GM12878 (cell line): Measurements from ENCODE around the gene OTOR. TPM values are rescaled to one million over a fixed set of nuclear protein-coding genes. Genes with fewer than 3 reads are reported as not detected.

Experiments
- ATAC-seq: fragments of 200-7000 bp; cut with Tn5 transposase; 3 replicates; pipeline ENCODE4 v1.9.1; 2020; ENCODE audit warnings: mild to moderate bottlenecking, moderate library complexity
- BruUV-seq: library from RNA; stranded (reverse); fragments of 400-500 nt; replicated peaks from 2 replicates; lab custom pipeline; 2021; lab: Mats Ljungman, UMichigan
- CTCF ChIA-PET: fragments of 300-600 bp; sonication (Branson Sonifier 250); formaldehyde crosslinking; extraction: SDS; loops from one replicate; lab custom pipeline; 2021; ENCODE audit warnings: inconsistent platforms; lab: Yijun Ruan, JAX
- POLR2A ChIA-PET: fragments of 350-600 bp; formaldehyde crosslinking; extraction: SDS; loops from one replicate; lab custom pipeline; 2021; ENCODE audit warnings: inconsistent platforms; lab: Charles Lee
- RAD21 ChIA-PET: fragments of 300-600 bp; sonication (Branson Sonifier 250); formaldehyde crosslinking; loops from one replicate; lab custom pipeline; 2023; ENCODE audit warnings: antibody characterized with exemption; ENCODE audit not compliant: unreplicated experiment; lab: Charles Lee
- SMC1A ChIA-PET: fragments of 300-600 bp; sonication (Branson Sonifier 250); formaldehyde crosslinking; loops from one replicate; lab custom pipeline; 2023; ENCODE audit not compliant: unreplicated experiment, uncharacterized antibody; lab: Charles Lee
- DNase-seq: peaks from one replicate; pipeline ENCODE4 v3.0.0-alpha.2; 2011; ENCODE audit warnings: low read depth, low spot score
- FAIRE-seq: peaks from 3 replicates; lab custom pipeline; 2011; peaks lifted over from hg19 to GRCh38; lab: Jason Lieb, UNC
- H2AFZ ChIP-seq: 2 replicates; pipeline ENCODE4 v1.6.0; 2011; ENCODE audit warnings: low read depth, low read length, control low read depth; ENCODE audit not compliant: control insufficient read depth
- H3K27ac ChIP-seq: 2 replicates; pipeline ENCODE4 v1.5.1; 2011; ENCODE audit warnings: control low read depth; ENCODE audit not compliant: control insufficient read depth, insufficient read depth
- H3K27me3 ChIP-seq, 2 experiments: replicated peaks in 1 of 2; 2 replicates each; pipeline versions ENCODE4 v1.6.0 to v1.6.1; 2011; ENCODE audit warnings: low read length in 1 of 2; ENCODE audit not compliant: control insufficient read depth in 2 of 2, insufficient read depth in 2 of 2
- H3K36me3 ChIP-seq, 2 experiments: 2 replicates each; pipeline ENCODE4 v1.5.1; 2011; ENCODE audit warnings: low read length in 1 of 2; ENCODE audit not compliant: control insufficient read depth in 2 of 2, insufficient read depth in 2 of 2
- H3K4me1 ChIP-seq: 2 replicates; pipeline ENCODE4 v1.6.1; 2011; ENCODE audit warnings: mild to moderate bottlenecking, low read length, moderate library complexity, mixed read lengths; ENCODE audit not compliant: control insufficient read depth, insufficient read depth
- H3K4me2 ChIP-seq: 2 replicates; pipeline ENCODE4 v1.6.0; 2011; ENCODE audit warnings: control low read depth; ENCODE audit not compliant: control insufficient read depth, insufficient read depth
- H3K4me3 ChIP-seq: fragments of 200-600 bp; sonication (generic); 2 replicates; pipeline ENCODE4 v1.5.1; 2016
- H3K79me2 ChIP-seq: 2 replicates; pipeline ENCODE4 v1.6.0; 2011; ENCODE audit warnings: low read length; ENCODE audit not compliant: control insufficient read depth, insufficient read depth
- H3K9ac ChIP-seq: 2 replicates; pipeline ENCODE4 v1.8.0; 2011; ENCODE audit warnings: low read length, control low read depth, mixed read lengths; ENCODE audit not compliant: control insufficient read depth, insufficient read depth
- H3K9me3 ChIP-seq: replicated peaks from 3 replicates; pipeline ENCODE4 v1.5.1; 2011; ENCODE audit warnings: mild to moderate bottlenecking, low read length; ENCODE audit not compliant: control insufficient read depth, insufficient read depth
- H4K20me1 ChIP-seq: 2 replicates; pipeline ENCODE4 v1.6.0; 2011; ENCODE audit not compliant: control insufficient read depth, insufficient read depth
- CBFB ChIP-seq: IDR thresholded peaks from 2 replicates; pipeline ENCODE4 v1.6.1; 2016; ENCODE audit warnings: antibody characterized with exemption, low read depth
- CBX3 ChIP-seq: fragments of 200-600 bp; sonication (generic); IDR thresholded peaks from 2 replicates; pipeline ENCODE4 v1.6.1; 2016; ENCODE audit warnings: low read depth, borderline replicate concordance
- DPF2 ChIP-seq: fragments of 450-650 bp; IDR thresholded peaks from 2 replicates; pipeline ENCODE4 v1.6.1; 2017; ENCODE audit warnings: mild to moderate bottlenecking
- EGR1 ChIP-seq, 2 experiments: IDR thresholded peaks; 1 replicate in 1 of 2; 2 replicates in 1 of 2; pipeline ENCODE4 v1.6.1; 2011 to 2012; ENCODE audit warnings: low read depth in 2 of 2, low read length in 2 of 2, borderline replicate concordance in 1 of 2, mild to moderate bottlenecking in 1 of 2, moderate library complexity in 1 of 2
- MEF2B ChIP-seq: fragments of 450-650 bp; IDR thresholded peaks from 2 replicates; pipeline ENCODE4 v1.6.1; 2018; ENCODE audit warnings: mild to moderate bottlenecking, moderate library complexity; ENCODE audit not compliant: partially characterized antibody, poor library complexity, severe bottlenecking
- POLR2AphosphoS5 ChIP-seq: IDR thresholded peaks from 2 replicates; pipeline ENCODE4 v1.6.1; 2011; ENCODE audit warnings: mild to moderate bottlenecking, low read length, inconsistent platforms
- RCOR1 ChIP-seq: conservative IDR thresholded peaks from 2 replicates; pipeline ENCODE4 v1.6.1; 2012; ENCODE audit warnings: low read depth, low read length, improper control_type of control experiment
- SMAD5 ChIP-seq: IDR thresholded peaks from 2 replicates; pipeline ENCODE4 v1.6.1; 2016; ENCODE audit warnings: antibody characterized with exemption, low read depth
- SPI1 ChIP-seq: IDR thresholded peaks from 2 replicates; pipeline ENCODE4 v1.6.1; 2011; ENCODE audit warnings: low read depth, mild to moderate bottlenecking, low read length, moderate library complexity, borderline replicate concordance; ENCODE audit not compliant: insufficient read depth
- TCF3 ChIP-seq: IDR thresholded peaks from 2 replicates; pipeline ENCODE4 v1.6.1; 2012; ENCODE audit warnings: low read depth, mild to moderate bottlenecking, low read length, borderline replicate concordance; ENCODE audit not compliant: insufficient read depth
- WGBS: methylation state at CpG from one replicate; pipeline ENCODE4 v1.1.6; 2016; ENCODE audit warnings: low lambda C conversion rate; ENCODE audit not compliant: insufficient replicate concordance, insufficient coverage; ENCODE audit errors: missing lambda C conversion rate; 5-methylcytosine and 5-hydroxymethylcytosine counted together
- in situ Hi-C: fragments of 300-500 bp; cut with MboI; formaldehyde crosslinking; loops from 9 replicates; pipeline ENCODE4 v1.14.3; 2018; ENCODE audit warnings: mixed read lengths
- intact Hi-C: fragments of 100-400 bp; cut with micrococcal nuclease; formaldehyde crosslinking; loops from one replicate; pipeline ENCODE4 v1.14.2; 2022; ENCODE audit not compliant: unreplicated experiment
- polyA plus RNA-seq, 11 experiments: library from polyadenylated mRNA; depleted of rRNA in 4 of 11; unstranded in 6 of 11; stranded (reverse) in 5 of 11; fragments of >200 nt; fragmentation: Nextera tagmentation in 4 of 11; fragmentation: Illumina TruSeq in 1 of 11; extraction: Ambion mirVana in 4 of 11; extraction: Trizol in 1 of 11; gene quantifications; 1 replicate in 1 of 11; 2 replicates in 10 of 11; pipeline versions ENCODE4 v1.2.1 to v1.2.3, GENCODE V29; 2011 to 2016; ENCODE audit warnings: inconsistent platforms in 2 of 11, missing spikeins in 2 of 11, low read depth in 1 of 11
- total RNA-seq, 4 experiments: library from RNA; depleted of rRNA in 3 of 4; stranded (reverse); fragments of >200 nt in 3 of 4; fragmentation: Illumina TruSeq in 1 of 4; extraction: Trizol in 1 of 4; gene quantifications; 2 replicates each; pipeline versions ENCODE4 v1.2.1 to v1.2.3, GENCODE V29; 2013 to 2021

Gene OTOR
- total and polyA plus RNA-seq, 10 of the 15 experiments (the other 5 are each of a cell fraction or from before 2014, with no cell fraction given), result not detected

- H3K27me3 ChIP-seq, result no peaks in the 10 kb centered on the region; a peak in 2 of 4 replicates
- H3K36me3 ChIP-seq, result no peaks in the 10 kb centered on the region
- SMC1A ChIA-PET, result no interaction called here
- RAD21 ChIA-PET, result no interaction called here
- H3K9ac ChIP-seq, result no peak overlapping the region
- ATAC-seq (no peak), FAIRE-seq (no peak), DNase-seq (no peak)
- WGBS, result 28% methylated on average over 1 of the region's 1 CpG
- intact Hi-C loops, result no loop called here
- no peak overlapping the region for H3K4me3 ChIP-seq
- no peaks in the 10 kb centered on the region for H3K79me2 ChIP-seq
- H2AFZ ChIP-seq, result no peak overlapping the region
- no peak overlapping the region for H3K4me2 ChIP-seq
- no peak overlapping the region for H3K27ac ChIP-seq
- no peaks in the 10 kb centered on the region; the same call in 2 of the 3 replicates for H3K9me3 ChIP-seq
- in situ Hi-C loops, result no loop called here
- no peak for TF ChIP-seq CBFB
- BruUV-seq, result no TSS peak
- CTCF ChIA-PET, result interaction anchor here (0.8 to 1.4 kb wide), 2 partner anchors 239 to 241 kb away, joined by 5 to 6 read pairs; no protein-coding TSS in a partner anchor
- no peaks in the 10 kb centered on the region for H4K20me1 ChIP-seq
- peaks cover 6% of the 10 kb centered on the region; the same call in 1 of the 2 replicates for H3K4me1 ChIP-seq
- POLR2A ChIA-PET, result no interaction called here
Measured at GRCh38 chr20:16759181-16759563, 11.0 kb downstream of the OTOR start.

- no peaks in the 10 kb centered on the region for H3K36me3 ChIP-seq
- no peaks in the 10 kb centered on the region for H3K79me2 ChIP-seq
- no peak overlapping the region for H2AFZ ChIP-seq
- DNase-seq (no peak), ATAC-seq (no peak; the same call in 1 of the 3 replicates), FAIRE-seq (no peak)
- intact Hi-C loops, result loop anchor here (1.0 to 10.0 kb wide), 3 partner anchors 60 to 486 kb away; no protein-coding TSS in a partner anchor
- H3K27me3 ChIP-seq, result no peaks in the 10 kb centered on the region; a peak in 2 of 4 replicates
- H3K4me3 ChIP-seq, result no peak overlapping the region
- ChIA-PET POLR2A (no interaction called here), SMC1A (interaction anchor here (0.7 to 2.0 kb wide), 4 partner anchors 15 to 859 kb away, joined by 3 to 10 read pairs (median 4); no protein-coding TSS in a partner anchor), CTCF (interaction anchor here (0.8 to 2.1 kb wide), 12 partner anchors 8 to 529 kb away, joined by 3 to 9 read pairs (median 4); no protein-coding TSS in a partner anchor), RAD21 (interaction anchor here (0.5 to 1.5 kb wide), 3 partner anchors 242 to 643 kb away, joined by 3 to 6 read pairs (median 4); no protein-coding TSS in a partner anchor)
- H3K9ac ChIP-seq, result no peak overlapping the region
- 27% methylated on average over 11 of the region's 11 CpGs for WGBS
- peaks cover 6% of the 10 kb centered on the region; the same call in 1 of the 2 replicates for H3K4me1 ChIP-seq
- H3K4me2 ChIP-seq, result no peak overlapping the region
- H3K27ac ChIP-seq, result no peak overlapping the region
- no peaks in the 10 kb centered on the region for H4K20me1 ChIP-seq
- H3K9me3 ChIP-seq, result no peaks in the 10 kb centered on the region; the same call in 2 of the 3 replicates
- in situ Hi-C loops, result loop anchor here (5.0 kb wide), 1 partner anchor 243 kb away; no protein-coding TSS in a partner anchor
- BruUV-seq, result no TSS peak
- TF ChIP-seq EGR1 (IDR thresholded peaks at IDR 0.05; ENCODE audit: borderline replicate concordance in 1 of 2, low read depth in 2 of 2, low read length in 2 of 2) (no peak), SMAD5 (no peak), TCF3 (no peak), DPF2 (no peak), SPI1 (no peak), CBX3 (no peak), POLR2AphosphoS5 (no peak), RCOR1 (no peak), MEF2B (no peak)
Measured at GRCh38 chr20:16760431-16761304, 12.5 kb downstream of the OTOR start.
